Heart left ventricle (tissue), 16 donors: Measurements from ENCODE around the gene RHOJ. TPM values are rescaled to one million over a fixed set of nuclear protein-coding genes. Genes with fewer than 3 reads are reported as not detected.

Experiments
- ATAC-seq, 4 donors: fragments of 200-7000 bp; cut with Tn5 transposase; one replicate each; pipeline ENCODE4 v1.9.1; 2020 to 2022; ENCODE audit warnings: moderate library complexity in 4 of 4, mild to moderate bottlenecking in 3 of 4, moderate number of reproducible peaks in 1 of 4
- DNase-seq, 5 donors: peaks; one replicate each; pipeline ENCODE4 v3.0.0-alpha.2; 2020
- H3K27ac ChIP-seq, 12 donors: fragments of 200-600 bp; sonication (generic) in 4 of 12; one replicate each; pipeline versions ENCODE4 v1.5.0 to v1.8.0; 2016 to 2022; ENCODE audit warnings: mild to moderate bottlenecking in 2 of 12
- H3K27me3 ChIP-seq, 9 donors: fragments of 200-600 bp; sonication (generic) in 2 of 9; one replicate each; pipeline versions ENCODE4 v1.5.1 to v1.8.0; 2016 to 2022; ENCODE audit warnings: mild to moderate bottlenecking in 3 of 9
- H3K36me3 ChIP-seq, 9 donors: fragments of 200-600 bp; sonication (generic) in 2 of 9; one replicate each; pipeline versions ENCODE4 v1.5.0 to v1.8.0; 2018 to 2022; ENCODE audit warnings: mild to moderate bottlenecking in 2 of 9
- H3K4me1 ChIP-seq, 12 donors: fragments of 200-600 bp; sonication (generic) in 4 of 12; one replicate each; pipeline versions ENCODE4 v1.5.0 to v1.8.0; 2016 to 2022; ENCODE audit warnings: mild to moderate bottlenecking in 3 of 12
- H3K4me3 ChIP-seq, 12 donors: fragments of 200-600 bp; sonication (generic) in 4 of 12; one replicate each; pipeline versions ENCODE4 v1.5.0 to v1.8.0; 2017 to 2022; ENCODE audit warnings: mild to moderate bottlenecking in 9 of 12, moderate library complexity in 4 of 12
- H3K9me3 ChIP-seq, 12 donors: fragments of 200-600 bp; sonication (generic) in 4 of 12; one replicate each; pipeline versions ENCODE4 v1.5.0 to v1.8.0; 2016 to 2022; ENCODE audit warnings: mild to moderate bottlenecking in 1 of 12
- POLR2A ChIP-seq, 2 donors: fragments of 450-650 bp; IDR thresholded peaks; one replicate each; pipeline ENCODE4 v1.6.1; 2017; ENCODE audit warnings: antibody characterized with exemption in 2 of 2, mild to moderate bottlenecking in 2 of 2, moderate library complexity in 2 of 2
- WGBS, 4 donors: extraction: QIAGEN DNeasy Blood & Tissue Kit in 2 of 4; methylation state at CpG; one replicate each; pipeline versions ENCODE4 v1.1.5 to v1.1.7; 2013 to 2018; 5-methylcytosine and 5-hydroxymethylcytosine counted together
- intact Hi-C, 10 donors: fragments of 100-400 bp; cut with DNase I; formaldehyde crosslinking; loops; one replicate each; pipeline versions ENCODE4 v1.11.1 to v1.14.2; 2022
- polyA plus RNA-seq, 2 donors: library from polyadenylated mRNA; stranded (reverse); fragments of 200-250 nt; gene quantifications; one replicate each; pipeline ENCODE4 v1.2.3, GENCODE V29; 2013
- total RNA-seq, 9 donors: library from RNA; depleted of rRNA in 2 of 9; stranded (reverse); fragments of >200 nt in 2 of 9; fragmentation: NEBNext Ultra II Directional in 3 of 9; extraction: Animal tissue kit (Norgen Biotek cat#: 25700) in 3 of 9; gene quantifications; one replicate each; pipeline versions ENCODE4 v1.1.0 to v1.2.4, GENCODE V29; 2016 to 2023
- TF ChIP-seq, protein P1 (sequence below), 12 donors: fragments of 200-600 bp; sonication (generic) in 4 of 12; IDR thresholded peaks; one replicate each; pipeline versions ENCODE4 v1.5.0 to v1.8.0; 2018 to 2022; ENCODE audit warnings: antibody characterized with exemption in 12 of 12, mild to moderate bottlenecking in 5 of 12
- donor health status: ischemic (EF 13 %, LVEDD 7.1; RV severe dilation, severe dysfunction).
- donor health status: healthy with polysubstance abuse.
- donor health status: DM: no; HTN: yes; CAD: no.
- donor health status: DM: no; HTN: no; CAD: no.
- donor health status: ischemic (EF 25% LVEDD 6.9; RV normal size, moderate dysfunction).
- donor health status: ischemic (EF 25% LVEDD 5.7; RV mildly dilated, moderate dysfunction).
- donor health status: healthy.
- donor health status: DM: yes; HTN: yes; CAD: no.
- donor health status: ischemic (EF 35%, LVEDD 5.7; RV mildly dilated, moderate dysfunction).
- donor health status: nonischemic (EF 11% LVEDD 7.7; RV severe dilation, severe dysfunction).
- donor health status: DM: yes; HTN: yes; CAD: no.
- donor health status: PGD.
- donor health status: ischemic (EF 29% LVEDD 5.4; RV normal size, mild dysfunction).
- donor health status: nonischemic (EF 23%, LVEDD 6.1; RV moderate dilation, normal function).

The RHOJ gene
- total and polyA plus RNA-seq, 11 donors = 6.5 to 26.0 (median 10.6) TPM

DNA sequence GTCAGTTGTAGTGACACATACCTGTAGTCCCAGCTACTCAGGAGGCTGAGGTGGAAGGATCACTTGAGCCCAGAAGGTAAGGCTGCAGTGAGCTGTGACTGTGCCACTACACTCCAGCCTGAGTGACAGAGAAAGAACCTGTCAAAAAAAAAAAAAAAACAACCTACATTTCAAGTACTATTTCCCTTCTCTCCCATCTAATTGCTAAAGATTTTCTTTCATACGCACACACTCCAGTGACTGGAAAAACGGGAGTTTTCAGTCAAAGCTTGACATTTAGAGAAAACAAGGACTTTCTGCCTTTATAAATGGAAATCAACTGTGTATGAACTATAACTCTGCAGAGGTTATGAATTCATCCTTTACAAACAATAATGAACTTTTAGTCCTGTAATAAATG, 88.6 kb downstream of the RHOJ start:
- Histone ChIP-seq H3K36me3 (peaks cover 0 to 54% (median 48%) of the 10 kb centered on the region in 9 donors), H3K27ac (no peak overlapping the region), H3K27me3 (no peaks in the 10 kb centered on the region), H3K4me1 (peaks cover 0 to 5% (median 0%) of the 10 kb centered on the region in 12 donors), H3K9me3 (peaks cover 0 to 15% (median 0%) of the 10 kb centered on the region in 12 donors), H3K4me3 (no peak overlapping the region)
- no peak for ATAC-seq
- TF ChIP-seq POLR2A (IDR thresholded peaks at IDR 0.05) = no peak
- TF ChIP-seq, protein P1, sequence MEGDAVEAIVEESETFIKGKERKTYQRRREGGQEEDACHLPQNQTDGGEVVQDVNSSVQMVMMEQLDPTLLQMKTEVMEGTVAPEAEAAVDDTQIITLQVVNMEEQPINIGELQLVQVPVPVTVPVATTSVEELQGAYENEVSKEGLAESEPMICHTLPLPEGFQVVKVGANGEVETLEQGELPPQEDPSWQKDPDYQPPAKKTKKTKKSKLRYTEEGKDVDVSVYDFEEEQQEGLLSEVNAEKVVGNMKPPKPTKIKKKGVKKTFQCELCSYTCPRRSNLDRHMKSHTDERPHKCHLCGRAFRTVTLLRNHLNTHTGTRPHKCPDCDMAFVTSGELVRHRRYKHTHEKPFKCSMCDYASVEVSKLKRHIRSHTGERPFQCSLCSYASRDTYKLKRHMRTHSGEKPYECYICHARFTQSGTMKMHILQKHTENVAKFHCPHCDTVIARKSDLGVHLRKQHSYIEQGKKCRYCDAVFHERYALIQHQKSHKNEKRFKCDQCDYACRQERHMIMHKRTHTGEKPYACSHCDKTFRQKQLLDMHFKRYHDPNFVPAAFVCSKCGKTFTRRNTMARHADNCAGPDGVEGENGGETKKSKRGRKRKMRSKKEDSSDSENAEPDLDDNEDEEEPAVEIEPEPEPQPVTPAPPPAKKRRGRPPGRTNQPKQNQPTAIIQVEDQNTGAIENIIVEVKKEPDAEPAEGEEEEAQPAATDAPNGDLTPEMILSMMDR (IDR thresholded peaks at IDR 0.05) = no peak
- intact Hi-C loops = no loop called here
- DNase-seq = no peak
- WGBS, 4 donors = 95 to 97% (median 96%) methylated on average over 2 of the region's 2 CpGs

DNA sequence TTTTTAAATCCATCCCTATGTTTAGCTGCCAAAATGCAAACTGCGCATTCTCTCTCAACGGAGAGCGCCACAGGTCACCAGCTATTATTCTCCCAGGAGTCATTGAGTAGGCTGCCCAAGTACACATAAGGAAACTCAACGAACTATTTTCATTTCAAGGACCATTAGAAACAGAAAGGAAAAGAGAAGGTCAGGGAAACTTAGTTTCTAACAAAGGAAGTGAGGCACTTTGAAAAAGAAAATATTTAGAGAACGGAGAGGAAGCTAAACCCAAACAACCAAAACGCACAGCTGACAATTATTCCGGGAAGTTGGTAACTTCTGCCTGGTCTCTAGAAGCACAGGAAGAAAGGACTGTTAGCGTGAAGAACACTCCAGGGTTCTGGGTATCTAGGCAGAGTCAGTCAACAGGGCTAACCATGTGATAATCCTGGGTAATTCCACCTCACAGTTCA, 91.0 kb downstream of the RHOJ start:
- H3K27ac ChIP-seq = peak overlapping the region in 10 of 12 donors; percentile 33 to 75 (median 54)
- DNase-seq = no peak
- H3K9me3 ChIP-seq = peaks cover 0 to 15% (median 0%) of the 10 kb centered on the region in 12 donors
- H3K4me1 ChIP-seq = peaks cover 0 to 11% (median 0%) of the 10 kb centered on the region in 12 donors
- no peak for TF ChIP-seq POLR2A (IDR thresholded peaks at IDR 0.05)
- TF ChIP-seq, protein P1 (IDR thresholded peaks at IDR 0.05) = no peak
- WGBS, 4 donors = 69 to 78% (median 71%) methylated on average over 8 of the region's 8 CpGs
- peaks cover 0 to 33% (median 30%) of the 10 kb centered on the region in 9 donors for H3K36me3 ChIP-seq
- H3K27me3 ChIP-seq = no peaks in the 10 kb centered on the region
- peak overlapping the region in 6 of 12 donors; percentile 9 to 31 (median 20) for H3K4me3 ChIP-seq
- peak in 1 of 4 donors; percentile 67 for ATAC-seq
- intact Hi-C loops = no loop called here

DNA sequence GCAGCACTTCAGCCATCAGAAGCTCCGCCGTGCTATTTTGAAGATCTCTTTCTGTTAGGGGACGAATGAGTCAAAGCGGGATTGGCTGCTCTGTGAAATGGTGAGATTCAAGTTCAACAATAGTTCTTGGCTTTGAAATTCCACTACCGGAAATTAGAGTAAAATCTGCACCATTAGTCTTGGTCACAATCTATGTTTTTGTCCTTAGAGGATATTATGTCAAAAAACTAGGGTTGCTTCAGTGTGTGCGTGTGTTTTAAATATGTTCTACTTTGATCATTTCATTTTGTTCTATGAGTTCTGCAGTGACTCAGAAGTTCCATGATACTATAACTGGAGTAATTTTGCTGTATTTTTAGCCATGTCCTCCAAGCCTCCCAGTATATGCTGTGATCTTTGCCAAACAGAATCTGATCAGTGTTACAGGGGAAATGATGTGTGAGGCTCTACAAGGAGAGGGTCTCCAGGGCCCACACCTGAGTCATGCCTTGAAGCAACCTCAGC, 91.9 kb downstream of the RHOJ start:
- DNase-seq (no peak), ATAC-seq (peak; percentile 70 to 86 (median 76))
- intact Hi-C loops = no loop called here
- peaks cover 0 to 27% (median 22%) of the 10 kb centered on the region in 9 donors for H3K36me3 ChIP-seq
- TF ChIP-seq, protein P1 (IDR thresholded peaks at IDR 0.05) = no peak
- no peak for TF ChIP-seq POLR2A (IDR thresholded peaks at IDR 0.05)
- H3K9me3 ChIP-seq = peaks cover 0 to 15% (median 0%) of the 10 kb centered on the region in 12 donors
- 64 to 78% (median 72%) methylated on average over 6 of the region's 6 CpGs for WGBS, 4 donors
- H3K27ac ChIP-seq = peak overlapping the region in 10 of 12 donors; percentile 33 to 75 (median 54)
- H3K4me1 ChIP-seq = peaks cover 0 to 11% (median 0%) of the 10 kb centered on the region in 12 donors
- H3K27me3 ChIP-seq = no peaks in the 10 kb centered on the region
- peak overlapping the region in 4 of 12 donors; percentile 13 to 31 (median 28) for H3K4me3 ChIP-seq

DNA sequence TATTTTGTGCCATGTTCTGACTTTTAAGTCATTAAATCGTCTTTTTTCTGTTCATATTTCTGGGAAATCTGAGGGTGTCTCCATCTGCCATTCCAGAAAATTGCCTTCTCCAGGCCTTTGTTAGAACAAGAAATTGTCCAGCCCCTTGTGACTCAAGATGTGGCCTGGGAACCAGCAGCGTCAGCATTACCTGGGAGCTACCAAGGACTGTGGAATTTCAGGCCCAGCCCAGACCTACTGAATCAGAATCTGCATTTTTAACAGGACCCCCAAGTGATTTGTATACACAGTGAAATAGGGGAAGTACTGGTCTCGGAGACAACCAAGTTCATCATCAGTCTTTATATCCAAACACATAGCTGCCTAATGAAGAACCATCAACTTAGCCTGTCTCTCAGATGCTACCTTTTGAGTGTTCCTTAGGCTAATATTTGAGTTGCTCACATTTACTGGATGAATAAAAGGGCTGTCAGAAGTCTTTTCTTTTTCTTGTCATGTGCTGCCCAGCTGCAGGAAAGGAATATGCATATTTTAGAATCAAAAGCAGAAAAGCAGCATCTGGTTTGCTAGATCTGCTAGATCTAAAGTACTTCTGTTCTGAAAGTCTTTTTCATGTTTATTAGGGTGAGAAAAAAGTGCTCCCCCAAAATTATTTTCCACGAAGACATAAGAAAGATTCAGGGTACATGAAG, 93.3 kb downstream of the RHOJ start:
- intact Hi-C loops = no loop called here
- ATAC-seq (no peak), DNase-seq (no peak)
- H3K4me3 ChIP-seq = no peak overlapping the region
- H3K36me3 ChIP-seq = peaks cover 0 to 13% (median 8%) of the 10 kb centered on the region in 9 donors
- peak overlapping the region in 1 of 12 donors; percentile 40 for H3K27ac ChIP-seq
- WGBS, 4 donors = 89 to 92% (median 91%) methylated on average over 4 of the region's 4 CpGs
- TF ChIP-seq POLR2A (IDR thresholded peaks at IDR 0.05) = no peak
- TF ChIP-seq, protein P1 (IDR thresholded peaks at IDR 0.05) = no peak
- H3K9me3 ChIP-seq = peaks cover 0 to 15% (median 0%) of the 10 kb centered on the region in 12 donors
- peaks cover 0 to 15% (median 0%) of the 10 kb centered on the region in 12 donors for H3K4me1 ChIP-seq
- H3K27me3 ChIP-seq = no peaks in the 10 kb centered on the region
